Loucy (cell line): ENCODE data around the gene CTSW.

ENCODE experiments used
- H2AFZ ChIP-seq: fragments of 200-600 bp; sonication (generic); 2 replicates; pipeline ENCODE4 v1.6.0; 2016; ENCODE audit warnings: antibody characterized with exemption, mild to moderate bottlenecking, low read length, moderate library complexity
- H3F3A ChIP-seq: fragments of 200-600 bp; 2 replicates; pipeline ENCODE4 v1.6.0; 2016; ENCODE audit warnings: antibody characterized with exemption, low read depth, mild to moderate bottlenecking
- H3K27me3 ChIP-seq: fragments of 200-600 bp; sonication (generic); 2 replicates; pipeline ENCODE4 v1.6.1; 2014; ENCODE audit warnings: low read length, mild to moderate bottlenecking; ENCODE audit not compliant: insufficient read depth, poor library complexity, severe bottlenecking
- H3K36me3 ChIP-seq: fragments of 200-600 bp; sonication (generic); 2 replicates; pipeline ENCODE4 v1.6.1; 2016; ENCODE audit warnings: low read length; ENCODE audit not compliant: insufficient read depth
- H3K4me1 ChIP-seq: fragments of 200-600 bp; sonication (generic); 2 replicates; pipeline ENCODE4 v1.5.1; 2014; ENCODE audit warnings: low read length, mild to moderate bottlenecking; ENCODE audit not compliant: insufficient read depth, poor library complexity, severe bottlenecking
- H3K4me2 ChIP-seq: fragments of 200-600 bp; sonication (generic); 2 replicates; pipeline ENCODE4 v1.6.0; 2014; ENCODE audit warnings: antibody characterized with exemption, low read length, low read depth, mild to moderate bottlenecking; ENCODE audit not compliant: poor library complexity, severe bottlenecking
- H3K4me3 ChIP-seq: fragments of 200-600 bp; sonication (generic); 2 replicates; pipeline ENCODE4 v1.5.1; 2014; ENCODE audit warnings: low read length, mild to moderate bottlenecking, mixed read lengths; ENCODE audit not compliant: poor library complexity, severe bottlenecking
- H3K79me2 ChIP-seq: fragments of 200-600 bp; sonication (generic); 2 replicates; pipeline ENCODE4 v1.6.1; 2014; ENCODE audit warnings: low read length; ENCODE audit not compliant: insufficient read depth
- H3K9ac ChIP-seq: fragments of 200-600 bp; sonication (generic); 2 replicates; pipeline ENCODE4 v1.6.0; 2014; ENCODE audit warnings: mild to moderate bottlenecking, low read depth, low read length, moderate library complexity; ENCODE audit not compliant: poor library complexity, severe bottlenecking
- H3K9me2 ChIP-seq: fragments of 200-600 bp; sonication (generic); replicated peaks from 2 replicates; pipeline ENCODE4 v1.6.1; 2016; ENCODE audit warnings: low read depth, low read length, mixed read lengths
- H3K9me3 ChIP-seq: fragments of 200-600 bp; sonication (generic); 2 replicates; pipeline ENCODE4 v1.6.1; 2014; ENCODE audit warnings: mild to moderate bottlenecking, antibody characterized with exemption, low read length, low read depth; ENCODE audit not compliant: insufficient read depth
- H4K20me1 ChIP-seq: fragments of 200-600 bp; sonication (generic); 2 replicates; pipeline ENCODE4 v1.6.0; 2014; ENCODE audit warnings: antibody characterized with exemption, low read length, mild to moderate bottlenecking; ENCODE audit not compliant: insufficient read depth, poor library complexity, severe bottlenecking
- CTCF ChIP-seq: fragments of 200-600 bp; sonication (generic); conservative IDR thresholded peaks from 2 replicates; pipeline ENCODE4 v1.5.1; 2014; ENCODE audit warnings: mild to moderate bottlenecking, antibody characterized with exemption, low read length
- EZH2phosphoT487 ChIP-seq: fragments of 200-600 bp; IDR thresholded peaks from 2 replicates; pipeline ENCODE4 v1.6.1; 2018; ENCODE audit warnings: antibody characterized with exemption, mild to moderate bottlenecking, moderate library complexity, borderline replicate concordance

The CTSW gene

GRCh38 chr11:65919573-65920371 is 40.1 kb downstream of the CTSW start:
- no peaks in the 10 kb centered on the region for H3F3A ChIP-seq
- peaks cover 43% of the 10 kb centered on the region for H3K79me2 ChIP-seq
- H3K4me1 ChIP-seq = peaks cover 33% of the 10 kb centered on the region
- H3K9me3 ChIP-seq = no peaks in the 10 kb centered on the region
- peaks cover 8% of the 10 kb centered on the region; the same call in 1 of the 2 replicates for H3K36me3 ChIP-seq
- H3K9me2 ChIP-seq = no peaks in the 10 kb centered on the region
- H3K9ac ChIP-seq = peak overlapping the region; percentile 82
- H3K4me3 ChIP-seq = peak overlapping the region; percentile 96
- no peak for TF ChIP-seq CTCF
- TF ChIP-seq EZH2phosphoT487 = no peak
- H3K4me2 ChIP-seq = peak overlapping the region; percentile 98
- peaks cover 15% of the 10 kb centered on the region for H4K20me1 ChIP-seq
- no peaks in the 10 kb centered on the region for H3K27me3 ChIP-seq
- peak overlapping the region; percentile 94 for H2AFZ ChIP-seq

DNA sequence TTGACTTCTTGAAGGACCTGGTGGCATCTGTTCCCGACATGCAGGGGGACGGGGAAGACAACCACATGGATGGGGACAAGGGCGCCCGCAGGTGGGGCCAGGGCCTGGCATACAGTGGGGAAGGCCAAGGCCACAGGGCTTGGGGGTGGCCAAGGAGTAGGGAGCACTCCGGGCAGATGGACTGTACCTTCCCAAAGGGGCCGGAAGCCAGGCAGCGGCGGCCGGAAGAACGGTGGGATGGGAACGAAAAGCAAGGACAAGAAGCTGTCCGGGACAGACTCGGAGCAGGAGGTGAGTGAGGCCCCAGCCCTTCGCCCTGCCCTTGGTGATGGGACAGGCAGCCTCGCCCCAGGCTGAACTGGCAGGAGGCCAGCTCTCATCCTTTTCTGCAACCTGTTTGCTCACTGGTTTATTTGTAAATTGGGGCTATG is 40.8 kb downstream of the CTSW start:
- no peaks in the 10 kb centered on the region for H3K27me3 ChIP-seq
- H3K4me1 ChIP-seq = peaks cover 33% of the 10 kb centered on the region
- peaks cover 8% of the 10 kb centered on the region; the same call in 1 of the 2 replicates for H3K36me3 ChIP-seq
- H3K9me2 ChIP-seq = no peaks in the 10 kb centered on the region
- no peaks in the 10 kb centered on the region for H3F3A ChIP-seq
- H3K79me2 ChIP-seq = peaks cover 43% of the 10 kb centered on the region
- TF ChIP-seq CTCF (no peak), EZH2phosphoT487 (no peak)
- no peaks in the 10 kb centered on the region for H3K9me3 ChIP-seq
- H2AFZ ChIP-seq = no peak overlapping the region
- H3K4me2 ChIP-seq = peak overlapping the region; percentile 98
- H3K9ac ChIP-seq = peak overlapping the region; percentile 82
- peak overlapping the region; percentile 96 for H3K4me3 ChIP-seq
- peaks cover 15% of the 10 kb centered on the region for H4K20me1 ChIP-seq

GRCh38 chr11:65921033-65921555 is 41.5 kb downstream of the CTSW start:
- H2AFZ ChIP-seq = no peak overlapping the region
- H3K4me3 ChIP-seq = peak overlapping the region; percentile 96
- TF ChIP-seq EZH2phosphoT487 = no peak
- TF ChIP-seq CTCF = no peak
- peak overlapping the region; percentile 98 for H3K4me2 ChIP-seq
- H3K9me3 ChIP-seq = no peaks in the 10 kb centered on the region
- no peaks in the 10 kb centered on the region for H3K27me3 ChIP-seq
- peaks cover 41% of the 10 kb centered on the region for H3K79me2 ChIP-seq
- H3F3A ChIP-seq = no peaks in the 10 kb centered on the region
- H3K4me1 ChIP-seq = peaks cover 31% of the 10 kb centered on the region
- H4K20me1 ChIP-seq = peaks cover 15% of the 10 kb centered on the region
- H3K9me2 ChIP-seq = no peaks in the 10 kb centered on the region
- peak overlapping the region; percentile 82 for H3K9ac ChIP-seq
- H3K36me3 ChIP-seq = peaks cover 8% of the 10 kb centered on the region; the same call in 1 of the 2 replicates
